HG03575 (cell line): Measurements from ENCODE around the gene HNRNPF.
"Not testable (repeated sequence)": the region's sequence is repeated elsewhere in the genome, so short reads cannot be mapped to it uniquely, and the experiment has no call there.

Experiments
- ATAC-seq: cut with Tn5 transposase; IDR thresholded peaks from one replicate; pipeline ENCODE4 v1.9.1; 2021; ENCODE audit not compliant: unreplicated experiment, insufficient number of reproducible peaks, low FRiP score; ENCODE audit errors: extremely low read depth

HNRNPF gene

GRCh38 chr10:43401627-43402026, 7.4 kb downstream of the HNRNPF start:
- no peak for ATAC-seq

GRCh38 chr10:43399320-43400310, 9.4 kb downstream of the HNRNPF start:
- no peak for ATAC-seq

- no peak for ATAC-seq
Measured at GRCh38 chr10:43398939-43399319, 10.1 kb downstream of the HNRNPF start.

DNA sequence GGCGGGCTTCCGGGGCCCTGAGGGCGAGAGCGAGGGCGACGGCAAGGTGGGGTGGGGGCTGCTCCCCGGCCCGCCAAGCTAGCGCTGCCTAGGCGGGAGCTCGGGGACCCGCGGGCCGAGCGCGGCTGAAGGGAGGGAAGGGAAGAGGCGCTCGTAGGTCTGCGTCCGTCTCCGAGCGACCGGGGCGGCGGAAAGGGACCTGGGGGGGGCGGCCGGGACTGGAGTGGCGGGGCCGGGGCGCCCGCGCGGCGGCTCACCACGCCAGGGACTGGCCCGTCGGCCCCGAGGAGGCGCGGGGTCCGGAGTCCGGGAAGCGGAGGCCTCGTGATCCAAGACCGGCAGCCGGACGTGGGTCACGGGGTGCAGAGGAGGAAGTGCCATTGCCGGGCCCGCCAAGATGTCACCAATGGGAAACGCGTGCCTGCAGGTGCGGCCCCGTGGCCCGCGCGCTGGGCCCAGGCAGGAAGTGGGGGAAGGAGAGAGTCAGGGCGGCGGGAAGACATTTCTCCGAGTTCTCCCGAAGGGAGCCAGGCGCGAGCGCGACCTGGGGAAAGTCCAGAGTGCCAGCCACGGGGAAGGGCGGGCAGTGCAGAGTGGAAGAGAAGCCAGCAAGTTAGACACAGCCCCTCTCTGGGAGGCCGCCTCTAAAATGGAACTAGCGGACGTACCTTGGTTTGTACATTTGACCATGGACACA, 11.9 kb downstream of the HNRNPF start:
- peak; percentile 58 for ATAC-seq

DNA sequence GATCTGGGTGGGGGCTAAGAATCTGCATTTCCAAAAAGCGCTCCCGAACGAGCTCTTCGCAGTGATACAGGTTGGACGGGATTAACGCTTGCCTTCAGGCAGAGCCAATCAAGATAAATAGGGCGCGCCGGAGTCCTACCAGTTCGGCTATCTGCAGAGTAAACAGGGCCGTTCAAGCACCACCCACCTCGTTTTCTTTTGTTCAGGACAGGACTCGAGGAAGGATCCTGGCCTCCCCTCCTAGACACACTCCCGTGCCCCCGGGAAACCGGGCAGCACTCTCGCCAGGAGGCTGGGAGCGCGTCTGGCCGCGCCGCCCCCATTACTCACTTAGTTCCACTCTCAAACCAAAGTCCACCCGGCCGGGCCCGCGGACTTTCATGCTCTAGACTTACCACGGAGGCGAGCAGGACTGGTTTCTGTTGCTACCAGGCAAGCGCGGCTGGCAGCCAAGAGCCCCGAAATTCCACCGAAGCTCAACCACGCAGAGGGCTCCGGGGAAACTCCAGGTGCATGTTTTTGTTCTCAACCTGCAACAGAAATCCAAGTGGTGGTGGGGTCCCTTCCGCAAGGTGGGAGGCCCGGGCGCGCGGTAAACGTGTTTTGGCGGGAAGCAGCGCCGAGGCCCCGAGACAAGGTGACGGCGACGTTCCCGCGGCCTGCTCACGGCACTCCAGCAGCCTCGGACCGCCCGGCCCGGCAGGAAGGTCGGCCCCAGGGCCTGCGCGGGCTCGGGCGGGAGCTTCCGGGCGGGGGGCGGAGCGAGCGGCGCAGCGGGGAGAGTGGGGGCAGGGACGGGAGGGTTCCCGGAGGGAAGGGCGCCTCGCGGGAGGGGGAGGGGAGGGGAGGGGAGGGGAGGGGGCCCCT, 12.7 kb downstream of the HNRNPF start:
- no peak for ATAC-seq

GRCh38 chr10:43395571-43396060, 13.4 kb downstream of the HNRNPF start:
- ATAC-seq: no peak

- no peak for ATAC-seq
Measured at GRCh38 chr10:43394868-43395267, 14.1 kb downstream of the HNRNPF start.

DNA sequence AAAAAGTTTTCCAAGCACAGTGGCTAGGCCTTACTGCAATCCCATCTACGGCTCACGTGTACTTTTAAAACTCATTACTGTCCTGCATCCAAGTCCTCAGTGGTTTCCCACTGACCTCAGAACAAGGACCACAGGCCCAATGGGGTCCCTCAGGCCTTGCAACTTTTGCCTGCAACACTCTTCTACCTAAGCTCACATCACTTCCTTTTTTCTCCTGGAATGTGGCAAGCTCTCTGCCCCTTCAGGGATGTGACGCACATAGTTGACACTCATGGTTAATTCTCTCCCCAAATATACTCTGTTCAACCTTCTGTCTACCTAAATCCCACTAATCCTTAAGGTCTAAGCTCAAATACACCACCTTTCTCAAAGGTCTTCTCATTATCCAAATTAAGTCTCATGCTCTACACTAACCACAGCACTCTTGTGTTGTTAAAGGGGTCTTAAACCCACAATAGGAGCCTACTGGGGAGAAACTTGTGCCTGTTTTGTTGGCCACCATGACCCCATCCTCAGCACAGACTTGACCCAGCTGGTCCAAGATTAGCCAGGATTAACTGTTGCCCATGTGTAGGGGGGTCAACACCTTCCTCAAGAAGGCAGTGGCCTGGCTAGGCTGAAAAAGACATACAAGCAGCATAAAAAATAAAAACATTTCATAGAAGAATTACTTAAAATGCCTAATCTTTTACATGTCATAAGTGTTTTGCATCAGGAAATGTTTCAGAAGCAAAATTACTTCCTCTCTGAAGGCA, 15.2 kb downstream of the HNRNPF start:
- no peak for ATAC-seq

- ATAC-seq: not testable (repeated sequence)
Measured at GRCh38 chr10:43393186-43393585, 15.8 kb downstream of the HNRNPF start.

DNA sequence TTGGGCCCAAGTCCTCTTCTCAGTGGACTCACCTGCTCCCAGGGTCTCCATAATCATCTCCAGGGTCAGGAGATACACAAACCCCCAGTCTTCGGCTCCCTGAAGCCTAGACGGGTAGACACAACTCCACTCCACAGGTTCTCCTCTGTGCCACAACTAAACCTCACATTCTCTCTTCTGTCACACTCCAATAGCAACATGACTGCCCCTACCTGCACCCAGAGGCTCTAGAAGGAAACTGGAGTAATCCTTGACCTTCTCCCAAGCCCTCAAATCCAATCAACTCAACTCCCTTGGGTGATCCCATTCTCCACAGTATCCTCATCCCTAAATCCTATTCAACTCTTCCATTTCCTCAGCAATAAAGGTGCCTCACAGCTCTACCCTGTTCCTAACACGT, 16.2 kb downstream of the HNRNPF start:
- ATAC-seq: no peak

- no peak for ATAC-seq
Measured at GRCh38 chr10:43391496-43391895, 17.5 kb downstream of the HNRNPF start.

- no peak for ATAC-seq
Measured at GRCh38 chr10:43390759-43391158, 18.2 kb downstream of the HNRNPF start.

- ATAC-seq: no peak
Measured at GRCh38 chr10:43390333-43390732, 18.7 kb downstream of the HNRNPF start.

GRCh38 chr10:43389867-43390266, 19.1 kb downstream of the HNRNPF start:
- no peak for ATAC-seq

- no peak for ATAC-seq
Measured at GRCh38 chr10:43387678-43388032, 21.3 kb downstream of the HNRNPF start.

- no peak for ATAC-seq
Measured at GRCh38 chr10:43386981-43387677, 21.9 kb downstream of the HNRNPF start.

GRCh38 chr10:43386549-43386948, 22.4 kb downstream of the HNRNPF start:
- no peak for ATAC-seq

DNA sequence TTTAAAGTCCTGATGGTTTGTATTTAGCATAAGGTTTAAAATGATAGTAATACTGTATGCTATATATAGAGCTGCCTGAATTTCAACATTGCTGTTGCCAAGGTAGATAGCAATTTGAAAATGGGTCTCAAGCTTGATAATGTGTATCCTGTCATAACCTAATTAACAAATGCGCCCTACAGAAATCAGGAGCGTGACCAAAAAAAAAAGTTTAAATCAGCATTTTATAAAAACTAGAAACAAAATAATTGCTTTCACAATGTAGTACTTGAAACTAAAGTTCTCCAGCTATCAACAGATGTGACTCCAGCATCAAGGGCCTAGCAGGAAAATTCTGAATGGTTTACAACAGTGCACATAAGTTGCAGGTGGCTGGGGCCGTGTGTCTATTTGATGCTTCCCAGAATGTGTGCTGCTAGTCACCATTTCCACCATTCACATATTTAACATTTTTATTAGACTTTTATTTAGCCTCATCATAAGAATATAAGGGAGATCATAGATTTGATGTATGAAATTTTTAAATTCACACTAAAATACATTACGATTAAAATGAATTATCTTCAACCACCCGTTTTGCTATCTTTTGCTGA, 23.5 kb downstream of the HNRNPF start:
- ATAC-seq: no peak
